Tongue (tissue), 2 donors: ENCODE data around the gene WDR45B. TPM values are rescaled to one million over a fixed set of nuclear protein-coding genes. Genes with fewer than 3 reads are reported as not detected.
A peak's percentile ranks its signal among the peaks of the same experiment; 100 is the strongest.

Source experiments
- DNase-seq: peaks from one replicate; pipeline ENCODE4 v3.0.0-alpha.2; 2015
- total RNA-seq: library from RNA; depleted of rRNA; stranded (reverse); fragments of >200 nt; gene quantifications from one replicate; pipeline ENCODE4 v1.2.3, GENCODE V29; 2014

The WDR45B gene
- total RNA-seq, 1 donor from 2014 or later: 60.1 TPM

DNA sequence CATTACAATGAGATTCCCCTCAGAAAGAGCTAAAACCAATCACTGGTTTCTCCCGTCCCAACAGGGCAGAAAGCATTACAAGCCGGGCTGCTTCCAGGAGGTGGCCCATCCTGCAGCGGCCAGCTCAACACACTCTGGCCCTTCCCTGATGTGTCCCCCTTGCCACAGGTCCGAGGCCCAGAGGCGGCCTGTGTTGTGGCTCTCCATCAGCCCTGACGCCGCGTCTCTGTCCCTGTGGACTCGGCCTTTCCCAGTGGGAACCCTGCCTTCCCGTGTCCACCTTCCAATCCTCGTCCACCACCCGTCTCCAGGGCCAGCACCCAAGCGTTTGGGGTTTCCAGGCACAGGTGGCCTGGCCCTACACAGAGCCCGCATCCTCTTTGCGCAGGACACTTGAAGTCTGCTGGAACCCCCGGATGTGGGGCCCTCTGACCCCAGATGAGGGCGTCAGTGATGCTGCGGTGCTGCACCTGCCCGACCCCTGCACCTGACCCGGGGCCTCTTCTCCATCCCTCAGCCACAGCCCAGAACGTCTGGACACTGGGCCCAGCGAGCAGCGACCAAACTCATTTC is 29.2 kb upstream of the WDR45B start:
- no peak for DNase-seq

GRCh38 chr17:82675476-82676245 is 27.4 kb upstream of the WDR45B start:
- DNase-seq: no peak

GRCh38 chr17:82674656-82675475 is 26.6 kb upstream of the WDR45B start:
- no peak for DNase-seq

DNA sequence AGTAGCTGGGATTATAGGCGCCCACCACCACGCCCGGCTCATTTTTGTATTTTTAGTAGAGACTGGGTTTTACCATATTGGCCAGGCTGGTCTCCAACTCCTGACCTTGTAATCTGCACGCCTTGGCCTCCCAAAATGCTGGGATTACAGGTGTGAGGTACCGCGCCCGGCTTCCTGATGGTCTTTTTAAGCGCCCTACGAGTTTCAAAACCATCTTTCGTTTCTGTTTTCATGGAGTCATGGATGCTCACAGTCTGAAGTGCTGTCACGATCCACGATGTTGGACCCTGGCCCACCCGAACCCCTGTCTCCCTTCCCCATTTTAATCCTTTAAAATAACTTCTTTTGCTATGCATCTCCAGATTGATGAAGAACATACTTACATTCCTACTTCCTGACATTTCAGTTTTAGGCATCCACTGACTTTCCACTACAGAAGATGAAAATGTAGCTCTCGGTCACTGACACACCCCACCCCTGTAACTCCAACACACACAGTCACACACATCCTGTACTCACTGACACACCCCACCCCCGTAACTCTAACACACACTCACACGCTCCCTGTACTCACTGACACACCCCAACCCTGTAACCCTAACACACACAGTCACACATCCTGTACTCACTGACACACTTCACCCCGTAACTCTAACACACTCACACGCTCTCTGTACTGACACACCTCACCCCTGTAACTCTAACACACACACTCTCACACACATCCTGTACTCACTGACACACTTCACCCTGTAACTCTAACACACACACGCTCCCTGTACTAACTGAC is 22.6 kb upstream of the WDR45B start:
- DNase-seq: no peak

DNA sequence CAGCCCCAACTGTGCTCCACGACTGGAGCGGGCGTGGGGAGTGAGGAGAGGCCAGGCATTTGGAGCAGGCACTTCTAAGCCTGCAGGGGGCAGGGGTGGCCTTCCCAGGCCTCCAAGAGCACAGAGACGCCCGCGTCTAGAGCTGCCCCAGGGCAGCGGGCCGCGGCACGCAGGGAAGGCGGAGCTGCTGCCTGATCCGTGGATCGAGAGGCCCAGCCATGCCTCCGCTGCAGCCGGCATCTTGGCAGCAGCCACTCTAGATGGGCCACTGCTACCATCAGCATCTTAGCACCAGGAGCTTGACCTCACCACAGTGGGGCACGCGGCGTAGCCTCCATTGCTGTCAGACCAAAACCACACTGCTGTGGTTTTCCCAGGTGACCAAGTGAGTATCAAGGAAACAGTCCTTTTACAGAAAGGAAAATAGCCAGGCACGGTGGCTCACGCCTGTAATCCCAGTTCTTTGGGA is 20.4 kb upstream of the WDR45B start:
- peak; percentile 79 for DNase-seq

GRCh38 chr17:82668024-82668630 is 19.9 kb upstream of the WDR45B start:
- DNase-seq: no peak

- no peak for DNase-seq
These were observed 19.4 kb upstream of the WDR45B start for GRCh38 chr17:82667668-82668000.

- DNase-seq: no peak
These were observed 18.9 kb upstream of the WDR45B start for GRCh38 chr17:82666931-82667667.

DNA sequence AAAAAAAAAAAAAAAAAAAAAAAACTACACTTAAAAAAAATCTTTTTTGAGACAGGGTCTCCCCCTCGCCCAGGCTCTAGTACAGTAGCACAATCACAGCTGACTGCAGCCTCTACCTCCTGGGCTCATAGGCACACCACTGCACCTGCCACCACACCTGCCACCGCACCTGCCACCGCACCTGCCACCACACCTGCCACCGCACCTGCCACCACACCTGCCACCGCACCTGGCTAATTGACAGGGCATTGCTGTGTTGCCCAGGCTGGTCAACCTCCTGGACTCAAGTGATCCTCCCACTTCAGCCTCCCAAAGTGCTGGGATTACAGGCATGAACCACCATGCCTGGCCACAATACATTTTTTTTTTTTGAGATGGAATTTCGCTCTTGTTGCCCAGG is 17.6 kb upstream of the WDR45B start:
- no peak for DNase-seq

- no peak for DNase-seq
These were observed 17.0 kb upstream of the WDR45B start for GRCh38 chr17:82665217-82665616.

DNA sequence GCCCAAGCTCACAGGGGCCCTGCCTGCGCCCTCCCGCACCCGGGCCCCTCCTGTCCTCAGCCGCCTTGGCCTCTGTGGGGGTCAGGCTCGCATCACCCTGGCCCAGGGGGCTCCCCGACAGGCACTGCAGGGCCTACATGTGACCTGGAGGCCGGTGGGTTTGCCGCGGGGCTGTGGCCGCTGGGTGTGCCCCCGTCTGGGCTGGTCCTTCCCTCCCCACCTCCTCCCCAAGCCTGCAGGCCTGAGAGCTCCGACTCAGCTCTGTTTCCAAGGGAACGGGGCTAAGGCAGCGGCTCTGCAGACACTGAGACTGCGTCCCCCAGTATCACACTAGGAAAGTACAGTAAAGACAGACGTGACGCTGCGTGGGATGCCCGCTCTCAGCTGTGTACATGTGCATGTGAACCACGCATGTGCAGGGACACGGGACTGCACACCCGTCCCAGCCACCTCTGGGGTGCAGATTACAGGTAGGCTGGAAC is 16.5 kb upstream of the WDR45B start:
- DNase-seq: no peak

- no peak for DNase-seq
These were observed 16.0 kb upstream of the WDR45B start for GRCh38 chr17:82664276-82664575.

- no peak for DNase-seq
These were observed 15.4 kb upstream of the WDR45B start for GRCh38 chr17:82663381-82664275.

DNA sequence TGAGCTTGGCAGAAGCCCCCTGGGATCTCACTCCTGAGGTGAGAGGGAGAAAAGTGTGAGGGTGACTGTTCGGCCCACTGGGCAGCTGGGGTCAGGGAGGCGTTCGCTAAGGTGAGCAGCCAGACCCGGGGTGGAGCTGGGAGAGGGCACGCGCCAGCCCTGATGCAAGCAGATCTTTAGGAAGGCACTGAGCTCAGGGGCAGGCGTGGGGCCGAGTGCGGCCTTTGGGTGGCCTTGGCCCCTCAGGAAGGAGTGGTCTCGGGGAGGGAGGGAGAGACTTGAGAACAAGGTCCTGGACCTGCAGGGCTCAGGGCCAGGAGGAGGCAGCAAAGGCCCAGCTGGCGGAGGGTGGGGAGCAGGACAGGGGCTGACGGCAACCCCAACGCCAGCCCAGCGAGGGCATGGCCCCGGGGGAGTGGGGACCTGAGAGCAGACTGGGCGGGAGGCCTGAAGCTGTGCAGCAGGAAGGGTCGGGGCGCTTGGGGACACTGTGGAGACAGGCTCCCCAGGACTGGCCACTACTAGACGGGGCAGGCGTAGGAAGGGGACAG is 14.5 kb upstream of the WDR45B start:
- no peak for DNase-seq

DNA sequence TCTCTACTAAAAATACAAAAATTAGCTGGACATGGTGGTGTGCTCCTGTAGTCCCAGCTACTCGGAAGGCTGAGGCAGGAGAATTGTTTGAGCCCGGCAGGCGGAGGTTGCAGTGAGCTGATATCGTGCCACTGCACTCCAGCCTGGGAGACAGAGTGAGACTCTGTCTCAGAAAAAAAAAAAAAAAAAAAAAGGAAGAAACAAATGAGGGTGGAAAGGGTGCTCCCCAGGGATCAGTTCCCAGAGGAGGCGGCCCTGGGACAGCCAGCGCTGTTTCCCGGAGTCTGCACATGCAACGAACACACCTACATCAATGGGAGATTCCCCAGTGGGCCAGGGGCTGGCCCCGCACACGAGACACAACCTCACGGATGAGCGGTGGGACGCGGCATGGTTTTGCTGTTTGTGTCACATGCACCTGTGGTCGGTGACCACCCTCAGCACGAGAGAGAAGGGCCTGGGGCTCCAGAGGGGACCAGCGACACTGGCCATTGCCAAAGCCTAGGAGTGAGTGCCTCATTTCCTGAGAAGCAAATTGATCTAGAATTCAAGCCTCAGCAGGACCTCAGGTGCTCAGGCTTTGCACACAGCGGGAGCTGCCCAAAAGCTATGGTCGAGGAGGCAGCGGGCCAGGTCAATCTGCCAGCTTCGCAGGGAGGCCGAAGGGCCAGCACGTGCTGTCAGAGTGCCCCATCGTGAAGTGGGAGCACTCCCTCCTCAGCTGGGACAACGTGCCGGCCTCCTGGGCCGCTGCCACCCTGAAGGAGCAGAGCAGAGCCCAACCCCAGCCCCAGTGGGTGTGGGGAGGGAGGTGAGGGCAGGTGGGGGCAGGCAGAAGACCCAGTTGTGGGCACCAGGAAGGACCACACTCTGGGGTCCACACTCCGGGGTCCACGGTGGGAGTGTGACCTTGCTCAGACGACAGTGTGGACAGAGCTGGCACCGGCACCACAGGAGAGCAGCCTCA is 13.8 kb upstream of the WDR45B start:
- no peak for DNase-seq

DNA sequence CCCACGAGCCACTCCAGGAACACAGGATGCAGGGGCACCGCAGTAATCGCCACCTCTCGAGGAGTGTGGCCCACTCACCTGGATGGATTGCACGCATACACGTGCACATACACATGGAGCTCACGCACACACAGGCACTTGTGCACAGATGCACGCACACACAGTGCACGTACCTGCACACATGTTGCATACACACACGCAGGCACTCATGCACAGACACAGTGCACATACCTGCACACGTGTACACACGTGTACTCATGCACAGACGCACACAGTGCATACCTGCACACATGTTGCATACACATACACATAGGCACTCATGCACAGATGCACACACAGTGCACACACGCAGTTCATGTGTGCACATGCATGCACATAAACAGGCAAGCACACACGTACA is 11.6 kb upstream of the WDR45B start:
- no peak for DNase-seq

DNA sequence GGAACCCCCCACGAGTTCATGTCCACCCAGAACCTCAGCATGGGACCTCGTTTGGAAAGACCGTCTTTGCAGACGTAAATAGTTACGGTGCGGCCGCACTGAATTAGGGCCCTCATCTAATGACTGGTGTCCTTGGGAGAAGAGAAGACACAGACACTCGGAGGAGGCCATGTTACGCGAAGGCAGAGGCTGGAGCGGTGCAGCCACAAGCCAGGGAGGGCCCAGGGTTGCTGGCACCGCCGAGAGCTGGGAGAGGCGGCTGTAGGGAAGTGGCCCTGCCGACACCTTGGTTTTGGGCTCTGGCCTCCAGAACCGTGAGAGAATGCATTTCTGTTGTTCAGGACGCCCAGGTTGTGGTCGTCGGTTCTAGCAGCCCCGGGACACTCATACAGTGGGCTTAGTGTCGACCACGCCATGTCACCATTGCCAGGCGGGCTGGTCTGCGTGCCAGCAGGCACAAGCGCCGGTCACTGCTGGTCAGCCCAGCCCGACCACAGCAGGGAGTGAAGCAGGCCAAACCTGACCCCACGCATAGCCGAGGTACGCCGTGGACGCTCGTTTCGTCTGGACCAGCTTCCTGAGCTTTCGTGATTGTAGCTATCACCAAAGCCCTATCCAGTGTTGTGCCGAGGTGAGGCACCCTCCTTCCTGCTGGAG is 10.7 kb upstream of the WDR45B start:
- DNase-seq: no peak

DNA sequence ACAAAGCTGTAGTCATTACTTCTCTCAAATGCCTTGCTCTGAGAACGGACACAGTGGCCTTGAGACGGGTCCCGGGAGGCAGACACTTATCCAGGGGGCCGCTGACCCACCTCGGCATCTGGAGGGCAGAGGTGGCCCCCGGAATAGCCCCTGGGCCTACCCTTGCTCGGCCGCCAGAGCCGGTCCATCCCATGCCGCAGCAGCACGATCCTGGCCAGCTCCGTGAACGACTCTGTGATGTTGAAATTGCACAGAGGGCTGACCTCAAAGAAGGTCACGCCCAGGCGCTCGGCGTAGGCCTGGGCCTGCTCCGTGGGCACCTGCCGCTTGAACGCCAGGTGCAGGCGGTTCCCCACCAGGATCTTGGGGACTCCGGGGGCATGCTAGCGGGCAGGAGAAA is 10.1 kb upstream of the WDR45B start:
- DNase-seq: no peak
